Measurements from ENCODE around the gene KCNA1. TPM values are rescaled to one million over a fixed set of nuclear protein-coding genes. Genes with fewer than 3 reads are reported as not detected.

Gene KCNA1
- total RNA-seq, 2 experiments from 2014 or later: not detected

GRCh38 chr12:4958697-4959375 is 49.1 kb downstream of the KCNA1 start:
- ATAC-seq (no peak), DNase-seq (no peak)
- intact Hi-C loops (cut with micrococcal nuclease): no loop called here
- POLR2A ChIA-PET: no interaction called here
- Mint-ChIP-seq H3K27ac (no peak overlapping the region), H3K9me3 (no peaks in the 10 kb centered on the region), H3K36me3 (ENCODE audit: low read depth) (no peaks in the 10 kb centered on the region), H3K27me3 (peaks cover 20% of the 10 kb centered on the region), H3K4me3 (no peak overlapping the region), H3K4me1 (ENCODE audit: low read depth) (no peaks in the 10 kb centered on the region)
- CTCF ChIA-PET: interaction anchor here (1.6 to 3.7 kb wide), 2 partner anchors 101 to 103 kb away, joined by 4 to 12 read pairs; no protein-coding TSS in a partner anchor
- no peak for TF ChIP-seq CTCF (IDR thresholded peaks at IDR 0.05)

GRCh38 chr12:4959381-4959780 is 49.7 kb downstream of the KCNA1 start:
- DNase-seq: no peak
- H3K27me3 Mint-ChIP-seq: peaks cover 23% of the 10 kb centered on the region
- no peak overlapping the region for H3K27ac Mint-ChIP-seq
- POLR2A ChIA-PET: no interaction called here
- ATAC-seq: no peak
- no peaks in the 10 kb centered on the region for H3K36me3 Mint-ChIP-seq (ENCODE audit: low read depth)
- H3K4me3 Mint-ChIP-seq: no peak overlapping the region
- CTCF ChIA-PET: no interaction called here
- H3K4me1 Mint-ChIP-seq (ENCODE audit: low read depth): no peaks in the 10 kb centered on the region
- no peaks in the 10 kb centered on the region for H3K9me3 Mint-ChIP-seq
- TF ChIP-seq CTCF (IDR thresholded peaks at IDR 0.05): no peak
- intact Hi-C loops (cut with micrococcal nuclease): no loop called here

- TF ChIP-seq CTCF (IDR thresholded peaks at IDR 0.05): no peak
- ChIA-PET CTCF (interaction anchor here (1.2 kb wide), 1 partner anchor 105 kb away, joined by 3 read pairs; no protein-coding TSS in a partner anchor), POLR2A (no interaction called here)
- no peaks in the 10 kb centered on the region for H3K4me1 Mint-ChIP-seq (ENCODE audit: low read depth)
- H3K27me3 Mint-ChIP-seq: peaks cover 25% of the 10 kb centered on the region
- H3K9me3 Mint-ChIP-seq: no peaks in the 10 kb centered on the region
- no peak for ATAC-seq
- H3K4me3 Mint-ChIP-seq: no peak overlapping the region
- no peak for DNase-seq
- H3K36me3 Mint-ChIP-seq (ENCODE audit: low read depth): no peaks in the 10 kb centered on the region
- H3K27ac Mint-ChIP-seq: no peak overlapping the region
- intact Hi-C loops (cut with micrococcal nuclease): no loop called here
Observed at GRCh38 chr12:4960030-4960429, 50.3 kb downstream of the KCNA1 start.

GRCh38 chr12:4960547-4960946 is 50.8 kb downstream of the KCNA1 start:
- intact Hi-C loops (cut with micrococcal nuclease): no loop called here
- Mint-ChIP-seq H3K4me3 (no peak overlapping the region), H3K9me3 (no peaks in the 10 kb centered on the region), H3K36me3 (ENCODE audit: low read depth) (no peaks in the 10 kb centered on the region), H3K4me1 (ENCODE audit: low read depth) (no peaks in the 10 kb centered on the region), H3K27ac (no peak overlapping the region), H3K27me3 (peaks cover 22% of the 10 kb centered on the region)
- ChIA-PET POLR2A (no interaction called here), CTCF (interaction anchor here (1.2 kb wide), 1 partner anchor 106 kb away, joined by 3 read pairs; no protein-coding TSS in a partner anchor)
- DNase-seq (no peak), ATAC-seq (no peak)
- no peak for TF ChIP-seq CTCF (IDR thresholded peaks at IDR 0.05)

- Mint-ChIP-seq H3K36me3 (ENCODE audit: low read depth) (no peaks in the 10 kb centered on the region), H3K27me3 (peaks cover 17% of the 10 kb centered on the region), H3K4me1 (ENCODE audit: low read depth) (no peaks in the 10 kb centered on the region), H3K9me3 (no peaks in the 10 kb centered on the region), H3K4me3 (no peak overlapping the region), H3K27ac (no peak overlapping the region)
- no peak for ATAC-seq
- no peak for TF ChIP-seq CTCF (IDR thresholded peaks at IDR 0.05)
- intact Hi-C loops (cut with micrococcal nuclease): no loop called here
- POLR2A ChIA-PET: no interaction called here
- CTCF ChIA-PET: no interaction called here
- DNase-seq: no peak
Observed at GRCh38 chr12:4961311-4961710, 51.6 kb downstream of the KCNA1 start.
